ENCODE measurements around the gene MYH15. TPM values are rescaled to one million over a fixed set of nuclear protein-coding genes. Genes with fewer than 3 reads are reported as not detected.

MYH15 gene
- total and polyA plus RNA-seq, 10 of the 15 experiments (the other 5 are each of a cell fraction or from before 2014, with no cell fraction given), result 0.05 to 0.27 (median 0.09) TPM; not detected in 1

DNA sequence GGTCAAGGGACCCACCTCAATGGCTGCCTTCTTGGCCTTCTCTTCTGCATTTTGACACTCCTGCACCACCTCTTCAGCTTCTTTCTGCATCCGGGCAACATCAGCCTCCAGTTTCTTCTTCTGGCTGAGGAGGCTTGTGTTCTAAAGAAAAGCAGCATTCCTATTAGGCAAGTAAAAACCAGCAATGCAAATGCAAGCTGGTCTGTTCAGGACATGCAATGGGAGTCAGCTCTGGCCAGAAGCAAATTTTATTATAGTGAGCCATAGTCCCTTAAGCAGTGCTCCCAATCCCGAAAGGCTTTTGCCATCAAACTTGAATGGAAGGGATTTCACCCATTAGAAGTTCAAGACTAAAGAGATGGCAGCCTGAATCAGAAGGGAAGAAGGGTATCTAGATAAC lies 116.4 kb downstream of the MYH15 start:
- ATAC-seq (no peak), FAIRE-seq (no peak), DNase-seq (ENCODE audit: low read depth, low spot score) (no peak)
- SMC1A ChIA-PET (ENCODE audit: uncharacterized antibody, unreplicated experiment), result interaction anchor here (2.6 kb wide), 1 partner anchor 11 kb away, joined by 7 read pairs; no protein-coding TSS in a partner anchor
- H3K79me2 ChIP-seq (ENCODE audit: control insufficient read depth, insufficient read depth, low read length), result no peaks in the 10 kb centered on the region
- no peaks in the 10 kb centered on the region for H3K9me3 ChIP-seq (replicated peaks; ENCODE audit: control insufficient read depth, insufficient read depth, low read length)
- intact Hi-C loops (cut with micrococcal nuclease; ENCODE audit: unreplicated experiment) (no loop called here), in situ Hi-C loops (cut with MboI) (no loop called here)
- no peak overlapping the region for H3K4me2 ChIP-seq (ENCODE audit: control insufficient read depth, insufficient read depth)
- BruUV-seq (replicated peaks), result no TSS peak
- H3K36me3 ChIP-seq (ENCODE audit: control insufficient read depth in 2 of 2, insufficient read depth in 2 of 2, low read length in 1 of 2), result no peaks in the 10 kb centered on the region
- H3K4me1 ChIP-seq (ENCODE audit: control insufficient read depth, insufficient read depth, low read length), result peaks cover 9% of the 10 kb centered on the region
- H3K27me3 ChIP-seq (replicated peaks in 1 of 2; ENCODE audit: control insufficient read depth in 2 of 2, insufficient read depth in 2 of 2, low read length in 1 of 2), result no peaks in the 10 kb centered on the region
- 56% methylated on average over 2 of the region's 2 CpGs for WGBS (ENCODE audit: insufficient coverage, insufficient replicate concordance, low lambda C conversion rate, missing lambda C conversion rate)
- POLR2A ChIA-PET, result no interaction called here
- H3K27ac ChIP-seq (ENCODE audit: control insufficient read depth, insufficient read depth), result no peak overlapping the region
- no peak overlapping the region for H2AFZ ChIP-seq (ENCODE audit: control insufficient read depth, low read depth, low read length)
- no peak overlapping the region for H3K9ac ChIP-seq (ENCODE audit: control insufficient read depth, insufficient read depth, low read length)
- no peak overlapping the region for H3K4me3 ChIP-seq
- CTCF ChIA-PET, result interaction anchor here (0.5 to 2.1 kb wide), 5 partner anchors 9 to 489 kb away, joined by 3 to 8 read pairs (median 3); no protein-coding TSS in a partner anchor
- no peaks in the 10 kb centered on the region for H4K20me1 ChIP-seq (ENCODE audit: control insufficient read depth, insufficient read depth)
- RAD21 ChIA-PET (ENCODE audit: unreplicated experiment), result no interaction called here
- TF ChIP-seq MYB (IDR thresholded peaks at IDR 0.05; ENCODE audit: borderline replicate concordance, low read depth, low read length), result no peak
- TF ChIP-seq ATF2 (IDR thresholded peaks at IDR 0.05; ENCODE audit: low read length), result no peak
- no peak for TF ChIP-seq SMARCA5 (IDR thresholded peaks at IDR 0.05)
- TF ChIP-seq ZNF622 (IDR thresholded peaks at IDR 0.05), result no peak
- TF ChIP-seq ZZZ3 (IDR thresholded peaks at IDR 0.05; ENCODE audit: control insufficient read depth, insufficient read length, low read depth), result no peak
- no peak for TF ChIP-seq ASH2L (IDR thresholded peaks at IDR 0.05; ENCODE audit: borderline replicate concordance, low read depth)
- no peak for TF ChIP-seq BRCA1 (IDR thresholded peaks at IDR 0.05; ENCODE audit: low read depth, low read length)
- TF ChIP-seq SREBF1 (IDR thresholded peaks at IDR 0.05; ENCODE audit: low read length), result no peak
- no peak for TF ChIP-seq HCFC1 (IDR thresholded peaks at IDR 0.05; ENCODE audit: low read length)
- TF ChIP-seq SKIL (IDR thresholded peaks at IDR 0.05; ENCODE audit: low read depth, poor library complexity, severe bottlenecking), result no peak
- TF ChIP-seq, protein P1, sequence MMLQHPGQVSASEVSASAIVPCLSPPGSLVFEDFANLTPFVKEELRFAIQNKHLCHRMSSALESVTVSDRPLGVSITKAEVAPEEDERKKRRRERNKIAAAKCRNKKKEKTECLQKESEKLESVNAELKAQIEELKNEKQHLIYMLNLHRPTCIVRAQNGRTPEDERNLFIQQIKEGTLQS (IDR thresholded peaks at IDR 0.05; ENCODE audit: borderline replicate concordance, extremely low read depth, low read depth, low read length), result no peak
- TF ChIP-seq, protein P2, sequence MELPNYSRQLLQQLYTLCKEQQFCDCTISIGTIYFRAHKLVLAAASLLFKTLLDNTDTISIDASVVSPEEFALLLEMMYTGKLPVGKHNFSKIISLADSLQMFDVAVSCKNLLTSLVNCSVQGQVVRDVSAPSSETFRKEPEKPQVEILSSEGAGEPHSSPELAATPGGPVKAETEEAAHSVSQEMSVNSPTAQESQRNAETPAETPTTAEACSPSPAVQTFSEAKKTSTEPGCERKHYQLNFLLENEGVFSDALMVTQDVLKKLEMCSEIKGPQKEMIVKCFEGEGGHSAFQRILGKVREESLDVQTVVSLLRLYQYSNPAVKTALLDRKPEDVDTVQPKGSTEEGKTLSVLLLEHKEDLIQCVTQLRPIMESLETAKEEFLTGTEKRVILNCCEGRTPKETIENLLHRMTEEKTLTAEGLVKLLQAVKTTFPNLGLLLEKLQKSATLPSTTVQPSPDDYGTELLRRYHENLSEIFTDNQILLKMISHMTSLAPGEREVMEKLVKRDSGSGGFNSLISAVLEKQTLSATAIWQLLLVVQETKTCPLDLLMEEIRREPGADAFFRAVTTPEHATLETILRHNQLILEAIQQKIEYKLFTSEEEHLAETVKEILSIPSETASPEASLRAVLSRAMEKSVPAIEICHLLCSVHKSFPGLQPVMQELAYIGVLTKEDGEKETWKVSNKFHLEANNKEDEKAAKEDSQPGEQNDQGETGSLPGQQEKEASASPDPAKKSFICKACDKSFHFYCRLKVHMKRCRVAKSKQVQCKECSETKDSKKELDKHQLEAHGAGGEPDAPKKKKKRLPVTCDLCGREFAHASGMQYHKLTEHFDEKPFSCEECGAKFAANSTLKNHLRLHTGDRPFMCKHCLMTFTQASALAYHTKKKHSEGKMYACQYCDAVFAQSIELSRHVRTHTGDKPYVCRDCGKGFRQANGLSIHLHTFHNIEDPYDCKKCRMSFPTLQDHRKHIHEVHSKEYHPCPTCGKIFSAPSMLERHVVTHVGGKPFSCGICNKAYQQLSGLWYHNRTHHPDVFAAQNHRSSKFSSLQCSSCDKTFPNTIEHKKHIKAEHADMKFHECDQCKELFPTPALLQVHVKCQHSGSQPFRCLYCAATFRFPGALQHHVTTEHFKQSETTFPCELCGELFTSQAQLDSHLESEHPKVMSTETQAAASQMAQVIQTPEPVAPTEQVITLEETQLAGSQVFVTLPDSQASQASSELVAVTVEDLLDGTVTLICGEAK (IDR thresholded peaks at IDR 0.05; ENCODE audit: borderline replicate concordance), result no peak
- no peak for TF ChIP-seq EED (IDR thresholded peaks at IDR 0.05; ENCODE audit: low read depth)
- no peak for TF ChIP-seq EP300 (IDR thresholded peaks at IDR 0.05; ENCODE audit: borderline replicate concordance in 1 of 2, control insufficient read depth in 1 of 2, low read depth in 2 of 2, low read length in 2 of 2)

Data from GM12878 (cell line).